ENCODE results near the gene HCFC1R1.
"Not testable (repeated sequence)": the region's sequence is repeated elsewhere in the genome, so short reads cannot be mapped to it uniquely, and the experiment has no call there.

The HCFC1R1 gene

GRCh38 chr16:3056336-3057180 is 32.8 kb upstream of the HCFC1R1 start:
- no peak for DNase-seq

DNA sequence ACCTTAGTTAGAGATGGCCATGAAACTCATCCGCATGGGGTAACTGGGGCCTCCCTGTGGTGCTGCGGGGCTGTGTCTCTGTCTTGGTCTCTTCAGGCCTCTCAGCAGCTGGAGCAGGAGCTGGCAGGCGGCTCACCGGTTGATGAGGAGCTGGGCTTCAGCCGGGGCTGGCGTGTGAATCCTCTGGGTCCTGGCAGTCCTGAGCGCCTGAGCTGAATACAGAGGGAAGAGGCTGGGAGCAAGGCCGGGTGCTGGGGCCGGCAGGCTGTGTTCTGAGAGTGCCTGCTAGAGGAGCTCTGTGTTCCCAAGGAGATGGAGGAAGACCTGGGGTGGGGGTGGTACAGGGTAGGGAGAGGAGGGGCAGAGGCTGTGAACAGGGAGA is 32.0 kb upstream of the HCFC1R1 start:
- DNase-seq = not testable (repeated sequence)

DNA sequence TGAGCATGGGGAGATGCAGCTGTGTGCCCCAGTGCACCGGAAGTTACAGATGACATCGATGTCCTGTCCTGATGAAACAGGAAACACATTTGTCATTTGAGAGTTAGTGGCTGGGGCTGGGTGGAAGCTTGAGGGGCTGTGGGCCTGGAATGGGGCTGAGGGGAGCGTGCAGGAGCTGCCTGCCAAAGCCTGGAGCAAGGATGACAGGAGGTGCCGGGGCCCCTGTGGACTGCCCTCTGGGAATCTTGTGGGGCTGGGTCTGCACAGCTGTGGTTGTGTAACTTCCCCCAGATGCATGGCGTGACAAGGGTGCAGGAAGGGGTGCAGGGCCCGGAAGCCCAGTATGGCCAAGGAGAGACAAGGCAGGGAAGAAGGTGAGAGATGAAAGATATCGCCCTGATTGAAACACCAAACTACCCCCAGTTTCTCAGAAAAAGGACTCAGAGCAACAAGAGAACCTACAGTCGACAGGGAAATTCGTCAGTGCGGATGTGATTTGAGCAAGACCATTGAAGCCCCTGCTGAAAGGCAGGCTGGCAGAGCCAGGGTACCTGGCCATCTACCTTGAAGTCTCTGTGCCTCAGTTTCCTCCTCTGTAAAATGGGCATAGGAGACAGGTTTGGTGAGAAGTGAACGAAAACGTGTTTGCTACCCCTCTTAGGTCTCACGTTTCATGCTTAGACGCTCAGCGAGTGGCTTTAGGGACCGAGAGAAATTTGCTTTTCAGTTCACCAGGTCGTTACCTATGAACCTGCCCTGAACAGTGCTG is 31.4 kb upstream of the HCFC1R1 start:
- DNase-seq = peak in 2 of 3 donors; percentile 12 to 30

- not testable (repeated sequence) for DNase-seq
Observed at GRCh38 chr16:3053330-3053710, 29.6 kb upstream of the HCFC1R1 start.

DNA sequence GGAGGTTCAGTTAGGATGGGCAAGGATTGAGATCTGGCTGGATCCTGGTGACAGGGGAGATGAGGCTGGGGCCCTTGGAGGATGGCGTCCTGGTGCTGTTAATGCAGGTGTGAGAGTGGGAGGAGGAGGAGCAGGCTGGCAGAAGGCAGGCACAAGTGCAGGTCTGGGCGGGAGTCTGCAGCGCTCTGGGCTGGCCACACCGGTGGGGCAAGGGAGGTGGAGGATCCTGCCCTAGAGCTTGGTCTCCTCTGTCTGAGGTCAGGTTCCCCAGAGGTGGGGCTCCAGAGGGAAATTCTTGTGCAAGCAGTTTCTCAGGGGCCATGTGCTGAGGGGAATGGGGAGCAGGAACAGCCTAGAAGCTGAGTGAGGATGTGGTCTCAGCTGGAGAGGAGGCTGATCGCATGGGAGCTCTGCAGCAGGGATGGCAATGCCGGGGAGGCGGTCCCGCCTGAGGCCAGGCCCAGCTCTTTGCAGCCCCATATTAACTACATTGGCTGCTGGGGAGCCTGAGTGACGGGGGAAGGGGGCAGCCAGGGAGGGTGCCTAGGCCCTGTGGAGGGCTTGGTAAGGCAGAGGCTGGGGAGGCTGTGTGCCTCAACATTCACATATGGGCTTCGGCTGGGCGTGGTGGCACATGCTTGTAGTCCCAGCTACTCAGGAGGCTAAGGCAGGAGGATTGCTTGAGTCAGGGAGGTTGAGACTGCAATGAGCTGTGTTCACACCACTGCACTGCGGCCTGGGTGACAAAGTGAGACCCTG is 29.0 kb upstream of the HCFC1R1 start:
- not testable (repeated sequence) for DNase-seq

- DNase-seq = peak; percentile 38 to 48 (median 41)
Observed at GRCh38 chr16:3051494-3051893, 27.8 kb upstream of the HCFC1R1 start.

DNA sequence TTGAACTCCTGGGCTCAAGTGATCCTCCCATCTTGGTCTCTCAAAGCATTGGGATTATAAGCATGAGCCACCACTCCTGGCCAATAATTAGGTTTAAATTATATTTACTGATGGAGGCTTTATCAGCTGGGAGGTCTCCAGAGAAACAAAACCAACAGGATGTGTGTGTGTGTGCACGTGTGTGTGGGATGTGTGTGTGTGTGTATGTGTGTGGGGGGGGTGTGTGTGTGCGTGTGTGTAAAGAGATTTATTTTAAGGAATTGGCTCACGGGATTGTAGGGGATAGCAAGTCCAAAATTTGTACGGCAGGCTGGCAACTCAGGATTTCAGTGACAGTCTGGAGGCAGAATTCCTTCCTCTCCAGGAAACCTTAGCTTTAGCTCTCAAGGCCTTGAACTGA is 27.3 kb upstream of the HCFC1R1 start:
- no peak for DNase-seq

DNA sequence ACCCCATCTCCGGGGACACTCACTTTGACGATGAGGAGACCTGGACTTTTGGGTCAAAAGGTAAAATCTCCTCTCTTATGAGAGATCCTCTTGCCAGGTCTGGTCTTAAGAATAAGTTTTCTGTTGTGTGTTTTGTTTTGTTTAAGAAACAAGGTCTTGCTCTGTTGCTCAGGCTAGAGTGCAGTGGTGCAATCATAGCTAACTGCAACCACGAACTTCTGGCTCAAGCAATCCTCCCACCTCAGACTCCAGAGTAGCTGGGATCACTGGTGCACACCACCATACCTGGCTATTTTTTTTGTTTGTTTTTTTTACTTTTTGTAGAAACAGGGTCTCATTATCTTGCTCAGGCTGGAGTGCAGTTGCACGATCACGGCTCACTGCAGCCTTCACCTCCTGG is 26.7 kb upstream of the HCFC1R1 start:
- no peak for DNase-seq

GRCh38 chr16:3049921-3050481 is 26.3 kb upstream of the HCFC1R1 start:
- DNase-seq = no peak

- no peak for DNase-seq
Observed at GRCh38 chr16:3047387-3047720, 23.6 kb upstream of the HCFC1R1 start.

- peak in 1 of 3 donors; percentile 43 for DNase-seq
Observed at GRCh38 chr16:3046641-3047386, 23.1 kb upstream of the HCFC1R1 start.

GRCh38 chr16:3045758-3046640 is 22.3 kb upstream of the HCFC1R1 start, which contains the start of gene MMP25:
Gene MMP25, plus strand, starts transcription at chr16:3046561. Its CDS starts 357 bp downstream, at chr16:3046918.
- peak; percentile 78 to 92 (median 83) for DNase-seq

GRCh38 chr16:3044708-3045107 is 21.0 kb upstream of the HCFC1R1 start:
- no peak for DNase-seq

GRCh38 chr16:3042376-3042775 is 18.6 kb upstream of the HCFC1R1 start:
- DNase-seq = no peak

GRCh38 chr16:3038896-3039295 is 15.2 kb upstream of the HCFC1R1 start:
- DNase-seq = no peak

DNA sequence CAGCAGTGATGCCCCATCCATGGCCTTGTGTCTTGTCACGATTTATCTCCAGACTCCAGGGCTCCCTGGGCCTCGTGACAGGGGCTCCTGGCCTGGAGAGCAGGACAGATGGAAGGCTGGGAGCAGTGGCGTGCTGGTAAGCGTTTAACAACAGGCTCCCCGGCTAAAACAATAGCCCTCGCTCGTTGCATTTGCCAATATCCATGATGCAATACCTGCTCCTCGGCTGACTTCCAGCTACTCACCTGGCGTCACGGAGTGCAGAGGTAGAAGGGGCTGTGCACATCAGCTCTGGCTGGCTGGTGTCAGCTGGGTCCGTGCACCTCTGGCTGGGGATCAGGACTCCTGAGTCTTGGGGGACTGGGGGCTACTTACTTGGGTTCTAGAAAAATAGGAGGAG is 14.5 kb upstream of the HCFC1R1 start:
- no peak for DNase-seq

DNA sequence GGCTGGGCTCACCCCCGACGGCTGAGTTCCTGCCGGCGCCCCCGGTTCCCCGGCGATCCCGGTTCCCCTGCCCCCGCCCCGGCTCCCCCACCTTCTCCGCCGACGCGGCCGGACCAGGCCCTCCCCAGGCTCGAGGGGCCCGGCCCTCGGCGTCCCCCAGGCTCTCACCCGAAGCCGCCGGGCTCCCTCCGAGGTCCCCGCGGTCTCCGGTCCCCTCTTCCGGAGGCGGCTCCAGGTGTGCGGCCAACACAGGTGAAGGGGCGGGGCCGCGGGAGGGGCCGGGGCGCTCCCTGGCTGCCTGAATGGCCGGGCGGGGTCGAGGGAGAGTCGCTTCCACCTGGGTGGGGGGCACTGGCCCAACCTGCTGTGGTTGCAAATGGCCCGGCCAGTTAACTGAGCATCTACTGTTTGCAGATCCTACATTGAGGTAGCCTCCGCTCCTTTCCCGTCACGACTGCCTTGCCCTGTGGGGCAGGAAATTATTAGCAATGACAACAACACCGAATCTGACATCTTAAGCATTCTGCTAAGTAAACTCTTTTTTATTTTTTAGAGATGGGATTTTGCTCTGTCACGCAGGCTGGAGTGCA is 13.1 kb upstream of the HCFC1R1 start, which contains the start of gene BICDL2:
BICDL2 (minus strand) TSS at position 219 of the 590 bp plus-strand sequence. CDS start 1,448 bp downstream, outside the sequence.
- DNase-seq = no peak

GRCh38 chr16:3035972-3036725 is 12.4 kb upstream of the HCFC1R1 start:
- peak in 1 of 3 donors; percentile 39 for DNase-seq

DNA sequence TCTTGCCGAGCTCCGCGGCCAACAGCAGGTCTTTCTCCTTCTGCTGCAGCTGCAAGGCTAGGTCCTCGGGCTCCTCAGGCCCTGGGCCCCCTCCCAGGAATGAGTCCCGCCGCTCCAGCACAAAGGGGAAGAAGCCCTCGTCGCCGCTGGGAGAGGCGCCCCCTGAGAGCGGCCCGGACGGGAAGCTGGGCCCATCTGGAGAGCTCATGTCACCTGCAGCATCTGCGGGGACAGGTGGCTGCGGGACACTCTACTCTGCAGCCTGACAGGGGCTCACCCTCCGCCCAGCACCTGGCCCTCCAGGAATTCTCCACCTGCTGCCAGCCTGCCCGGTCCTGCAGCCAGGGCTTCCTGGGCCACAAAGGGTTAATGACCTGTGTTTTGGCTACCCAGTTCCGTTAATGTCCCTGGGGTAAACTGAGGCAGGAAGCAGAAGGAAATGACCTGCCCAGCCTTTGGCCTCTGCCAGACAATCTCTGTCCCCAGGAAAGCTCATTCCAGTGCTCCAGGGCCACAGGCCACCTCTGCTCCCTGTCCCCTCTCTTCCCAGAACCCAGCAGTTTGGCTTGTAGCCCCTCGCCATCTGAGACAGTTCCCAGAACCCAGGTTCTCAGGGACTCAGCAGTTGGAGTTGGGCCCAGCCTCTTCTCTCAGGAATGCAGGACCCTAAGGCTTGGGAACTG is 11.7 kb upstream of the HCFC1R1 start:
- no peak for DNase-seq
